GF-D8 (cell line): ENCODE data around the gene RAC2.
"Not testable (repeated sequence)": the region's sequence is repeated elsewhere in the genome, so short reads cannot be mapped to it uniquely, and the experiment has no call there.

Experiments used
- DNase-seq: peaks from one replicate; lab custom pipeline; 2025; lab: John Stamatoyannopoulos, UW

RAC2 gene

DNA sequence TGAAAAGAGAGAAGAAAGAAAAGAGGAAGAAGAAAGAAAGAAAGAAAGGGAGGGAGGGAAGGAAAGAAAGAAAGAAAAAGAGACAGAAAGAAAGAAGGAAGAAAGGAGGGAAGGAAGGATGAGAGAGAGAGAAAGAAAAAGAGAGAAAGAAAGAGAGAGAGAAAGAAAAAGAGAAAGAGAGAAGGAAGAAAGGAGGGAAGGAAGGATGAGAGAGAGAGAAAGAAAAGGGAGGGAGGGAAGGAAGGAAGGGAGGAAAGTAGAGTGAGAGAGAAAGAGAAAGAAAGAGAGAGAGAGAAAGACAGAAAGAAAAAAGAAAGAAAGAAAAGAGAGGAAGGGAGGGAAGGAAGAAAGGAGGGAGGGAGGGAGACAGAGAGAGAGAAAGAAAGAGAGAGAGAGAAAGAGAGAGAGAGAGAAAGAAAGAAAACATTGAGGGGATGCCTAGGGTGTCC is 11.5 kb upstream of the RAC2 start:
- DNase-seq = no peak

DNA sequence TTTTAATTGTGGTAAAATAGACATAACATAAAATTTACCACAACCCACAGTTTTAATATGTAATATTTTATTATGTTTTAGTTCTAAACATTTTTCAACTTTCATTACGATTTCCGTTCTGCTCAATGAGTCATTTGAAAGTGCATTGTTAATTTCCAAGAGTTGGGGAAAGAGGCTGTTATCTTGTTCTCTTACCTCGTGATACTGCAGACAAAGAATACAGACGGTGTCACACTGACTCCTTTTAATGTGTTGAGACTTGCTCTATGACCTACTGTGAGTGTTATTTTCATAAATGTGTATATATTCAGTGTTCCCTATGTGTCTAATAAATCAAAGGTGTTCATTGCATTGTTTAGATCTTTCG is 10.8 kb upstream of the RAC2 start:
- no peak for DNase-seq

DNA sequence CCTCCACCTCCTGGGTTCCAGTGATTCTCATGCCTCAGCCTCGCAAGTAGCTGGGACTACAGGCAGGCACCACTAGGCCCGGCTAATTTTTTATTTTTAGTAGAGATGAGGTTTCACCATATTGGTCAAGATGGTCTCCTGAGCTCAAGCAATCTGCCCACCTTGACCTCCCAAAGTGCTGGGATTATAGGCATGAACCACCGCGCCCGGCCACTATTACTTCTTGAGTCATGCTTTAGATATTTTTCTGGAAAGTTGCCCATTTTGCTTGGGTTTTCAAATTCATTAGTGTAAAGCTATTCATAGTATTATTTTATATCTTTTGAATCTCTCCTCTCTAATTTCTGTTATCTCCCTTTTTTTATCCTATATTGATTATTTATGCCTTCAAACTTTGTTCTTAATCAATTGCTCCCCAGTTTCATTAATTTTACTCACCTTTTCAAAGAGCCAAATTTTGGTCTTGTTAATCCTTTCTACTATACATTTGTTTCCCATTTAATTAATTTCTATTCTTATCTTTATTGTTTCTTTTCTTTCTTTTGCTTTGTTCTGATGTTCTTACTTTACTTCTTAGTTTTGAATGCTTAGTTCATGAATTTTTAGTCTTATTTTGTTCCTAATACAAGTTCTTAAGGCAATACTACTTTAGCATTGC is 10.3 kb upstream of the RAC2 start:
- no peak for DNase-seq

DNA sequence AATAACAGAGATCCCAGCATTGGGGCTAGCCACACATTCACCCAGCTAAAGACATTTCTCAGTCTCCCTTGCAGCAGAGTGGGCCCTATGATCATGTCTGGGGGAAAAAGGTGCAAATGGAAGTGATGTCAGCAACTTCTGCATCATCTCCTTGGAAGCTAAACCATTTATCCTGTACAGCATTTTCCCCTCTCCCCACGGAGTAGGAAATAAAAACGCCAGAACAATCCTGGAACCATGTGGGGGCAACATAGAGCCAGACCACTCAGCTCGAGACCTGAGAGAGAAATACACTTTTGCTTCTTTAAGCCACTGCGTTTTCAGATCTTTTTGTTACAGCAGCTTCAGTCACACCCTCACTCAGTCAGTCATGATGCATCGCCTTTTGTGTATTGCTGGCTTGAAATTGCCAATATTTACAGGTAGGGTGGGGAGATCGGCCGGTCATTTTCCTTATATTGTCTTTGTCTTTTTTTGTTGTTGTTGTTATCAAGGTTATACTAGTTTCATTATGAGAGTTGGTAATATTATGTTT is 9.1 kb upstream of the RAC2 start:
- no peak for DNase-seq

DNA sequence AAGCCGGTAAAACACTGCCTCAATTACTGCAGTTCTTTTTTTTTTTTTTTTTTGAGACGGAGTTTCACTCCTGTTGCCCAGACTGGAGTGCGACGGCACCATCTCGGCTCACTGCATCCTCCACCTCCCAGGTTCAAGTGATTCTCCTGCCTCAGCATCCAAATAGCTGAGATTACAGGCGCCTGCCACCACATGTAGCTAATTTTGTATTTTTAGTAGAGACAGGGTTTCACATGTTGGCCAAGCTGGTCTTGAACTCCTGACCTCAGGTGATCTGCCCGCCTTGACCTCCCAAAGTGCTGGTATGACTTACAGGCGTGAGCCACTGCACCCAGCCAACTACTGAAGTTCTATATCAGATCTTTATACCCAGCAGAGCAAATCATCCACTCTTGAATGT is 7.8 kb upstream of the RAC2 start:
- DNase-seq = not testable (repeated sequence)

DNA sequence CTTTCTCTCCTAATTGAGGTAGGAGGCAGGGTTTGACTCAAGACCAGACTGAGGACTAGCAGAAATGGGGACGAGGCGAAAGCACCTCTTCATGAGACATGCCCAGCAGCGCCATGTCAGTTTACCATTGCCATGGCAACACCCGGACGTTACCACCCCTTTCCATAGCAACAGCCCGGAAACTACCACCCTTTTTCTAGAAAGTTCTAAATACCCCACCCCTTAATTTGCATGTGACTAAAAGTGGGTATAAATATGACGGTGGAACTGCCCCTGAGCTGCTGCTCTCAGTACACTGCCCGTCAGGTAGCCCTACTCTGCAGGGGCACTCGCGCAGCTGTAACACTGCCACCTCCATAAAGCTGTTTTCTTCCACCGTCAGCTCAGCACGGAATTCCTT is 5.9 kb upstream of the RAC2 start:
- no peak for DNase-seq

DNA sequence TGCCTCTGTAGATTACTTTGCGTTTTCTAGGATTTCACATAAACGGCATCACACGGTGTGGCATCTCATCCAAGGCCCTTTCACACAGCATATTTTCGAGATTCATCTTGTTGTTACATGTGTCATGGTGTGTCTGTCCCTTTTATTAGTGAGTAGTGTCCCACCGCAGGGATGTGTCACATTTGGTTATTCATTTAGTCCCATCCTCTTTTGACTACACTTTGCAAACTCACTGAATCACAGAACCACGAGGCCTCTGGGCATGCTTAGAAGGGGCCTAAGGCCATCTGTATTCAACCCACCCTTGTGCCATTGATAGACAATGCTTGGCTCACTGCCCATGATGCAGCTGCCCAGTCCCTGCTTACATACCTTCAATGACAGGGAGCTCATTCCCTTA is 4.2 kb upstream of the RAC2 start:
- no peak for DNase-seq

DNA sequence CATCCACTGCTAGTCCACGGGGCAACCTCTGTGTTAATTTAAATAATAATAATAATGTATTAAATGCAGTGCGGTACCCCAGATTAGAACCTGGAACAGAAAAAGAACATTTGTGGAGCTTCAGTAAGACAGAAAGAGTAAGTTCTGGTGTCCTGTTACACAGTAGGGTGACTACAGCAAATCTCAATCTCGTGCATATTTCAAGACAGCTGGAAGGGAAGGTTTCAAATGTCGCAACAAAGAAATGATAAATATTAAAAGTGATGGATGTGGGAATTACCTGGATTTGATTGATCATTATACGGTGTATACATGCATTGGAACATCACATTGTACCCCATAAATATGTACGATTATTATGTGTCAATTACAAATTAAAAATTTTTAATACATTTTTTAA is 1.7 kb upstream of the RAC2 start:
- DNase-seq = no peak

DNA sequence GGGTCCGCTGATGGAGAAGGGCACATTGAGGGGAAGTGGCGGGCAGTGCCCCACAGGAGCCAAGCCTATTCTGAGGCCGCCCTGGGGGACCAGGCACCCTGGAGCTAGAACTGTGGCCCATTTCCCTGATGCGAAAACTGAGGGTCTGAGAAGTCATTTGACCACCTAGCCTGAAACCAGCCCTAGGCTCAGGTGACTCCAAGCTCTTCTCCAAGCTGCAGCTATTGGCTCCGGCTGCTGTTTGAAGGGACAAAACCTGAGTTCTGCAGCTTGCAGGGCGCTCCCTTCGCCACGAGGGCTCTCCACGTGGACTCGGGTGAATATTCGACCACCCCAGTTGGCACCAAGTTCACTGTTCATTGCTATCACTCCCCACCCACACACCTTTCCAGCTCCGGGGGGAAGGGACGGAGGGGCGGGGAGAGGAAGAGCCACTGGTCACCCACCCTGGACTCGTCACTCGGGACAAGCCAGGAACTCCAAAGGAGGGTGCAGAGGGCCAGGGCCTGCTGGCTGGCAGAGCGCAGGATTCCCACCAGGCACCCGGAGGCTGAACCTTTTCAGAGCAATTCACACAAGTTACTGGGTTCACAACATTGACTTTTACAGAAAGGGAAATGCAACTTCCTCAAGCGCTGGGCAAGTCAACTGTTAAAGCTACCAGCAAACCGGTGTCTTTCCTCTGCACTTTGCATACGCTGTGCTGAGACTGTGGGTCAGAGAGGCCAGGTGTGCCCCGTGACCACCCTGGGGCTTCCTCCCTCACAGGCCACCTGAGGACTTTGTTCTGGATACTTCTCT is 1.1 kb upstream of the RAC2 start:
- peak; percentile 79 for DNase-seq

DNA sequence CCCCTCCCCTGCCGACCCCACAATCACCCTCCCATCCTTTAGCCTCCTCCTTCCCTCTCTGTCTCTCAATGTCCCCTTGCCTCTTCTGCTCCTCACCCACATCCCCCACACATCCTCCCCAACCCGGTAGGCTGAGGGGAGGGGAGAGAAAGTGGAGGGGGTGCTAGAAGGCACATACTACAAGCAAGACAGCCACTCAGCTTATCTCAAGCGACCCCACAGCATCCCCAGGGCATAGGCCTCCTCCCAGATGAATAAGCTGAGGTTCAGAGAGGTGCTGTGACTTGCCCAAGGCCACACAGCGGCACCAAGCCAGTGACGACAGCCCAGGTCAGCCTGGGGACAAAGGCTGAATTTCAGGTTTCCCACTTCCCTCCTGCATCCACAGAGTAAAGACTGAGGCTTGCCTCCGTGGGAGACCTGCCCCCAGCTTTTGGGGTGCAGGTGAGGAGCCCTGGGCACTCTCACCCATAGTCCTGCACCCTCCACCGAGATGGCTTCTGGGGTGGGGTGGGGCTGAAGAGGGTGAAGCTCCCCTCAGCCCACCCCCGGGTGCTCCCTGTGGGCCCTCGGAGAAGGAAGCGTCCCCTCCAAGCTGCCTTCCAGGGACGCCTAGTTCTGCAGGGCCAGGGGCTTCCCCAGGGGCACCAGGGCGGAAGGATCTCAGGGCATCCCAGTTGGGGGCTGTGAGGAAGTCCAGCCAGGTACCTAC is 511 bp downstream of the RAC2 start:
- no peak for DNase-seq

DNA sequence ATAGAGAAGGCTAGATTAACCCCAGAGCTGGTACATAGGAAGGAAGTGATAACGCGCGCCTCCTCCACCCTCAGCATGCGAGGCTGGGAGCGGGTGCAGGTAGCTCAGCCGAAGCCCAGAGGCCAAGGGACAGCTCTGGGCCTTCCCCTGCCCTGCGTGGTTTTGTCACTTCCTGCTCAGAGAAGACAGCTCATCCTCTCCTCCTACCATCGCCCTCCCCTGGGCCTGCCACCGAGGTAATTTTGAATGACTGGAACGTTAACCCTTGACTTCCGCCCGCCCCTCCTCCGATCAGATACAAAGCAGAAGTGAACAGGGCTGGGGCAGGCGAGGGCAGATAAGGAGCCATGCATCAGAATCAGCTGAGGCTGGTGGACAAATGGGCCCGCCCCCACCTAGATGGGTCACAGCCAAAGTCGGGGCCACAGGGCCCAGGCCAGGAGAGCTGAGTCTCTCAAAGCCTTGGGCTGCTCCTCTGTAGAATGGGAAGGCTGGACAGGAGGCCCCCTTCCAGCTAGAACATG is 1.6 kb downstream of the RAC2 start:
- peak; percentile 98 for DNase-seq

DNA sequence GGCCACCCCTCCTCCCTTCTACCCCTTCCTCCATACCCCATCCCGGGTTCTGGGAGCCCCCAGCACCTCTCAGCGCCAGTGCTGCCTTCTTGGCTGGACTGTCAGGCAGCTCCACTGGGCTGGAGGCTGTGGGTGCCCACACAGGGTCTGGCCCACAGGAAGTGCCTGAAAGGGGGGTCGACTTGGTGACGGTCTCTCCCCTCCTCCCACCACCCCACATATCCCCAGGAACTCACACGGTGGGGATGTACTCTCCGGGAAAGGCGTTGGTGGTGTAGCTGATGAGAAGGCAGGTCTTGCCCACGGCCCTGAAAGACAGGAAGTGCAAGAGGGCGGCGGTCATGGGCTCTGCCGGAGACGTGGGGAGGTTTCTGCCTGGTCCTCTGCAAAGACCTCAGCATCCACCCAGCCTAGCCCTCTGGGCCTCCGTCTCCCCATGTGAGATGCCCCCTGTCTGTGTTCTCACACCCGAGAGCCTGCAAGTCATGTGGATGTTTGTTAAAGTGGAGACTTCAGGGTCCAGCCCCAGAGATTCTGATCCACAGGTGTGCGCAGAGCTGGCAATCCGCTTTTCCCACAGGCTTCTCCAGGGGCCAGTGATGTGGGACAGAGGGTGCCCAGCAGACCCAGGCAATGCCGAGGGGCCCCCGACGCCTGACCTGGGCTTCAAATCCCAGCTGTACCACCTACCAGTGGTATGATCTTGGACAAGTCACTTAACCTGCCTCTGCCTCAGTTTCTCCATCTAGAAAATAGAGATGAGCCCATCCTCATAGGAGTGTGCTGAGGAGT is 2.5 kb downstream of the RAC2 start:
- no peak for DNase-seq

DNA sequence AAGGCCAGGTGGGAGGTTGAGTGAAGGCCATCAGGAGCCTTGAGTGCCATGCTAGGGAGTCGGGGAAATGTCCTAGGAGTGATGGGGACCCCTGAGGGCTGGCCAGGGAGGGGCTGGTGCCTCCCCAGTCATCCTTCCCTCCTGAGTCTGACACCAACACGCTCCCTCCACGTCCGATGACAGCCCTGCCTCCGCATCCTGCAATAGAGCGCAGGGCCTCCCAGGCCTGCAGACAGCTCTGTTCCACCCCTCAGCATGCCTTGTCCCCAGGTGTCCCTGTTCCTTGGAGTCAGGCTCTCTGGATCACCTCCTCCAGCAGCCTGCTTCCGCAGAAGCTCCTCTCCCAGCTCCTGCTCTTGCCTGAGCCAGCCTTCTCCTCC is 3.1 kb downstream of the RAC2 start:
- no peak for DNase-seq

DNA sequence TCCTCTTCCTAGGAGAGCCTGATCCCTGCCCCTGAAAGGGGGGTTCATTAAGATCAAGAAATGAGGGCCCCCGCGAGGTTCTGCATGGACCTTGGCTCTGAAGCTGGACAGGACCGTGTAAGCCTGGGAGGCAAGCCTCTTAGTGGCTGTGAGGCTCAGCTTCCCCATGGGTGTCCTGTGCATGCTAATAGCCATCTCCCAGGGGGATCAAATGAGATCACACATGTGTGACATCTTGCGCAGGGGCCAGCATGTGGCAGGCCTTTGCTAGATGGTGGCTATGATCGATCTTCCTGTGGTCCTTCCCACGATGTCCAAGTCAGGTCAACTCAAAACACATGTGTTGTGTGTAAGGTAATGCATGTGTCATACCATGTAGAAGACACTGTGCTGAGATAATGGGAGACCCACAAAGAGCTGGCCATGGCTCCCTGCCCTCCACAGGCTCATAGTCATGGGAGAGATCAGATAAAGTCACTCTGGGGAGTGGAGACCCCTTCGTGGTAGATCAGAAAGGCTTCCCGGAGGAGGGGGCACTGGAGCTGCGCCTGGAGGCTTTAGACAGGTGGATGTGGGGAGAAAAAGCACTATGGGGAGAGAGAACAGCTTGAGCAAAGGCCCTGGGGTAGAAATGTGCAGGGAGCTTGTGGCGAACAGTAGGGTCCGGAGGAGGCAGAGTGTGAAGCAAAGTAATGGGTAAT is 3.7 kb downstream of the RAC2 start:
- DNase-seq = no peak

DNA sequence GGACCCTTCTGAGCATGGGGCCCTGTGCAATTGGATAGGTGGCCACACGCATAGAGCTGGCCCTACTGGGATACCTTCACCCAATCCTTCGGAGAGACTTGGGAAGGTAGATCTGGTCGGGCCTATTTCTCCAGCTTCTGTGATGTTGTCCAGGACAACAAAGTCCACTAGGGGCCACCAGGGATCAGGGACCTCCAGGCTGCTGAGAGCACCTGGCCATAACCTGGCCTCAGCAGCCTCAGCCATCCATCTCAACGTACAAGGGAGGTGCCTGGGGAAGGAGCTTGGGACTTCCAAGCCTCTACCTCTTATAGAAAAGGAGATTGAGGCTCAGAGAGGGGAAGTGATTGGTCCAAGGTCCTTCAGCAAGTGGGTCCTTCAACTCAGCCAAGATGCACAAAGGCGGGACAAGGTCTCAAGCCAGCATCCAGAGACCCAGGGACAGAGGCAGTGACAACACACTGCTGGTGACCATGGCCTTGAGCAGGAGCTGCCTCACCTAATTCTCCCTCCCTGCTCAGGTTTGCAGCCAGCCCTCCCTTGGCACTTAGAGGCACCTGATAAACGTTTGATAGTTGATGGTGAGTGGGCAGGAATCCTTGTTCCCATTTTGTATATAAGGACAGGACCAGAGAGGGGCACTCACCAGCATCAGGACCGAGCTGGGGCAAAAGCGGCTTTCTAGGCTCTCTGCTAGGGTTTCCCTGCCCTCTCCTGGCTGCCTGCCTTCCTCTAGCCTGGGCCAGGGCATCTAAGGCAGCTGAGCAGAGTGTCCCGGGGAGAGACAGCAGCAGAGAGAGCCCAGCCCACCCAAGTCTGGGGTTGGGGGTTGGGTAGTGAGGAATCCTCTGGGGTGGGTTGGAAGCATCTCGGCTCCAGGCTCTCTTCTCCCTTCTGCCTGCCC is 4.5 kb downstream of the RAC2 start:
- DNase-seq = no peak

DNA sequence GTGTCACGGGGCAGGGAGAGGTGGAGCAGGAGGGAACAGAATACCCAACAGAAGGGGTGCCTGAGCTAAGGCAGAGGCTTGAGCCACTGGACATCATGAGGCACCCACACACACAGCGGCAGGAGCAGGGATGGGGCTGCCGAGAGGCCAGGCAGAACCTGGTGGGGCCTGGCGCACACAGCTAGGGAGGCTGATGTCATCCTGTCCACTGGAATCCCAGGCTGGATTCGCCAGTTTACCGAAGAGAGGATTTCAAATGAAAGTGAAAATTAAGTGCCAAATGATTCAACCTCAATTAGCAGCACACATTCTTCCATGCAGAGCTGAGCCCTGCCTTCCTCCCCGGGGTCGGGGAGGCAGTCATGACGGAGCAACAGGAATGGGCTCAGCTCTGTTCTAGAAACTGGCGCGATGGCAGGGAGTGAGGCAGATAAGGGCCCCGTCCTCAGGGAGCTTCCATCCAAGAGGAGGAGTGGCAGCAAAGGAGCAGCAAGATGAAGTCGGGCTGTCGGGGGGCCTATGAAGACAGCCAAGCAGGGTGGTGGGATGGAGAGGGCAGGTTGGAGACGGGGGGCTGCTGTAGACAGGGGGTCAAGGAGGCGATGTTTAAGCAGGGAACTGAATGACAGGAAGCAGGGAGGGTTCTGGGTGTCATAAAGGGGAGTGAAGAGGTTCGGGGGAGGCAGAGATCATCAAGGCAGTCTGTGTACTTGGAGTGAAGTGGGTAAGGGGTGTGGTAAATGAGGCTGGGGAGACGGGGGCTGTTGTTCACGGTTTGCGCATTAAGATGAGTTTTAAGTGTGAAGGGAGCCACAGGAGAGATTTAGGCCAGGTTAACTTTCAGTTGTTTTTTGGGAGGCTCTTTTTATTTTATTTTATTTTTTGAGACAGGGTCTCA is 6.4 kb downstream of the RAC2 start:
- no peak for DNase-seq

DNA sequence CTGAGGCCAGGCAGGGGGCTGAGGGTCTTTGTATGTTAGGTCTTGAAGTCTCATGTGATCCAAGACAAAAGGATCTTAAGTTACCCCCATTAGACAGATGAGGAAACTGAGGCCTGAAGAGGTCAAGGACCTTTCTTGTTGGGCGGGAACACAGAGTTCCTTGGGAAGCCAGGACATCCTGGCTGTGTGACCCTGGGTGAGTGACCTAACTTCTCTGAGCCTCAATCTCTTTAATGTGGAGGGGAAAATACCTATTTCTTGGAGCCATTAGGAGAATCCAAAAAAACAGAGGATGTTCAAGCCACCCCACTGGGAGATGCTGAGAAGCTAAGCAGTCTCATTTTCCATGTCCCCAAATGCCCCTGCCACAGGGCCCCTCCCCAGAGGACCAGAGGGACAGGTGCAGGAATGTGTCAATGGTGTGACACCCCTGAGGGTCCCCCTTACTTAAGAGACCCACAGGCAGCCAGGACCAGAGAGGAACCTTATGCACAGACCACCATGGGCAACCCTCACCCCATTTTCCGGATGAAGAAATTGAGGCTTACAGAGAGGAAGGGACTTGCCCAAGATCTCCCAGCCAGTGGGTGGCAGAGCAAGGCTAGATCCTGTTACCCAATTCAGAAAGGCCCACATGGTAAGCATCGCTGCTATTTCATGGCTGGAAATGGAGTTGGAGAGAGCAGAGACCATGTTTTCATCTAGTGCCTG is 8.0 kb downstream of the RAC2 start:
- DNase-seq = peak; percentile 4
